Activated CD8-positive, alpha-beta T cell treated with anti-CD3 and anti-CD28 coated beads for 36 hours (primary cell): ENCODE results near the gene SUSD6. TPM values are rescaled to one million over a fixed set of nuclear protein-coding genes. Genes with fewer than 3 reads are reported as not detected.

Experiments
- ATAC-seq: fragments of 200-7000 bp; cut with Tn5 transposase; one replicate; pipeline ENCODE4 v1.10.0; 2021; ENCODE audit warnings: mild to moderate bottlenecking, moderate library complexity
- CTCF ChIA-PET: fragments of 350-600 bp; sonication (Branson Sonifier 250); formaldehyde crosslinking; loops from one replicate; lab custom pipeline; 2021; ENCODE audit warnings: antibody characterized with exemption; lab: Charles Lee
- POLR2A ChIA-PET: fragments of 350-600 bp; sonication (Branson Sonifier 250); formaldehyde crosslinking; loops from one replicate; lab custom pipeline; 2021; ENCODE audit warnings: antibody characterized with exemption; lab: Charles Lee
- DNase-seq: peaks from one replicate; pipeline ENCODE4 v3.0.0-alpha.2; 2020
- H3K27ac Mint-ChIP-seq: one replicate; pipeline ENCODE4 v1.8.0; 2021; ENCODE audit warnings: mild to moderate bottlenecking, mixed read lengths
- H3K27me3 Mint-ChIP-seq: one replicate; pipeline ENCODE4 v1.8.0; 2021; ENCODE audit warnings: mixed read lengths
- H3K36me3 Mint-ChIP-seq: one replicate; pipeline ENCODE4 v1.8.0; 2021; ENCODE audit warnings: low read depth, mixed read lengths
- H3K4me1 Mint-ChIP-seq: one replicate; pipeline ENCODE4 v1.8.0; 2021; ENCODE audit warnings: low read depth, mixed read lengths
- H3K4me3 Mint-ChIP-seq: one replicate; pipeline ENCODE4 v1.8.0; 2021; ENCODE audit warnings: mild to moderate bottlenecking, moderate library complexity, mixed read lengths
- H3K9me3 Mint-ChIP-seq: one replicate; pipeline ENCODE4 v1.8.0; 2021; ENCODE audit warnings: mixed read lengths
- CTCF ChIP-seq: fragments of 200-600 bp; IDR thresholded peaks from one replicate; pipeline ENCODE4 v1.8.0; 2022; ENCODE audit warnings: antibody characterized with exemption, mild to moderate bottlenecking
- intact Hi-C: fragments of 100-400 bp; cut with micrococcal nuclease; formaldehyde crosslinking; loops from one replicate; pipeline ENCODE4 v1.10.0; 2022
- total RNA-seq, 2 experiments: library from RNA; stranded (reverse); gene quantifications; one replicate each; pipeline ENCODE4 v1.2.3, GENCODE V29; 2021

Gene SUSD6
- total RNA-seq, 2 experiments from 2014 or later = 35.7 to 36.2 TPM

- no peak overlapping the region for H3K27ac Mint-ChIP-seq
- ChIA-PET POLR2A (interaction anchor here (1.2 kb wide), 1 partner anchor 82 kb away, joined by 5 read pairs; the partner anchor contains the start of gene SUSD6), CTCF (interaction anchor here (1.3 kb wide), 1 partner anchor 34 kb away, joined by 3 read pairs; no protein-coding TSS in a partner anchor)
- no peak for DNase-seq
- H3K9me3 Mint-ChIP-seq = no peaks in the 10 kb centered on the region
- H3K4me3 Mint-ChIP-seq = no peak overlapping the region
- peaks cover 64% of the 10 kb centered on the region for H3K4me1 Mint-ChIP-seq
- H3K36me3 Mint-ChIP-seq = peaks cover 20% of the 10 kb centered on the region
- no peaks in the 10 kb centered on the region for H3K27me3 Mint-ChIP-seq
- no peak for ATAC-seq
- intact Hi-C loops = no loop called here
- no peak for TF ChIP-seq CTCF
Observed at GRCh38 chr14:69693145-69693544, 81.7 kb downstream of the SUSD6 start.

GRCh38 chr14:69693801-69694729 is 82.7 kb downstream of the SUSD6 start:
- no peak for ATAC-seq
- H3K4me3 Mint-ChIP-seq = no peak overlapping the region
- POLR2A ChIA-PET = no interaction called here
- H3K4me1 Mint-ChIP-seq = peaks cover 66% of the 10 kb centered on the region
- intact Hi-C loops = no loop called here
- no peak for DNase-seq
- H3K9me3 Mint-ChIP-seq = no peaks in the 10 kb centered on the region
- peak overlapping the region; percentile 15 for H3K27ac Mint-ChIP-seq
- peaks cover 16% of the 10 kb centered on the region for H3K36me3 Mint-ChIP-seq
- no peaks in the 10 kb centered on the region for H3K27me3 Mint-ChIP-seq
- CTCF ChIA-PET = interaction anchor here (0.7 to 1.3 kb wide), 2 partner anchors 33 to 95 kb away, joined by 3 read pairs; no protein-coding TSS in a partner anchor
- TF ChIP-seq CTCF = no peak

DNA sequence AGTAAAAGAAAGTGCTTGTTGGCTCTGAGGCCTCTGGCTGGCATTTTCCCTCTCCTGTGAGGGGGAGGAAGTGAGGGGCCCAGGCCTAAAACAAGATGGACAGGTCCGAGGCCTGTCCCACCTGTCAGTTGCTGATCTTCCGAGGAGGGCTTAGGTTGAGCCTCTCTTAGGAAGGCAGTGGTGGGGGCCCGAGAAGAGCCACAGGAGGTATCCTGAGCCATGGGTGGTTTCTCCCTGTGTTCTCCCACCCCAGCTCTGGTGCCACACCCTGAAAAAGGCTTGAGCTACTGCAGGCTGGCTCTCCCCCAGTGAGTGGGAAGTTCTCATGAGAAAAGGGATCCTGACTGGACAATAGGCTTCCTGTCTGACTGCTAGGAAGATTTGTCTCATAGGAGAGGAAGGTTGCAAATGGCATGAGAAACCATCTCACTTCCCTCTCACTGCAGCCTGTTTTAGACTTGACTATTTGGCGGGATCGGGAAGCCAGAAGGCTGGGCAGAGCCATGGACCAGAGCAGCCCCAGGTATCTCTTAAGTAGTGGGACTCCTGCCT is 83.4 kb downstream of the SUSD6 start:
- Mint-ChIP-seq H3K27ac (no peak overlapping the region), H3K36me3 (peaks cover 20% of the 10 kb centered on the region), H3K27me3 (no peaks in the 10 kb centered on the region), H3K4me1 (peaks cover 72% of the 10 kb centered on the region), H3K9me3 (no peaks in the 10 kb centered on the region), H3K4me3 (no peak overlapping the region)
- ChIA-PET POLR2A (no interaction called here), CTCF (interaction anchor here (0.7 kb wide), 1 partner anchor 95 kb away, joined by 3 read pairs; no protein-coding TSS in a partner anchor)
- ATAC-seq (no peak), DNase-seq (no peak)
- no peak for TF ChIP-seq CTCF
- intact Hi-C loops = no loop called here

DNA sequence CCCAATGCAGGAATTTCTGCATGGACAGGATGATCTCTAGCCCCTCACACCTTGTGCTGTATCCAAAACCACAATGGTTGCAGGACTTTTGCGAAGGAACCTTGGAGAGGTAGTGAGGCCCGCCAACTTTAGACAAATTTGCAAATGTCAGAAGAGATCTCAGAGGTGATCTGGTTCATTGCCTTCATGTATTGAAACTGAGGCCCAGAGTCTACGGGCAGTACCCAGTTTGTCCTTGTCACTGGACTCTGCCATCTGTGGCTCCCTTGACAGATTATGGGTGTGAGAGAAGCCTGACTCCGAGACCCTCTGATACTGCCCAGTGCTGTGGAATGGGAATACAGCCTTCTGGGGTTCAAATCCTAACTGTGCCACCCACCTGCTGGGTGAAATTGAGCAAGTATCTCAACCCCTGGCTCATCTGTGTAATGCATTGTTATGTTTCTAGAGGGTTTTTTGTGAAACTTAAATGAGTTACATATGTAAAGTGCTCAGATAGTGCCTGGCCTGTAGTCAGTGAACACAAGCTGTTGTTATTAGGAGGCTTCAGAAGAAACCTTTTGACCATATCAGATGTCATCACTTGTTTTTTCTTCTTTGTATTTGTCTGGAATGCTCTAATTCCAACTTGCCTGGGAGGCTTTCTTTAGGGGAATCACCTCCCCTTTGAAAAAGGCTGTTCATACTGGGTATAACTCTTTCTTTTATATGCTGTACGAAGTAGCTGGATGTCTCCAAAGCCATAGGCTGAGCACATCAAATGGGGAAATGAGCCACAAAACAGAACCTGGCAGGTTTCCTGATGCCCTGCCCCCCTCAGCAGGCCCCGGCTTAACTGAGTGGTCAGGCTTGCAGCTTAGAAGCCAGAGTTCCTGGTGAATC is 84.2 kb downstream of the SUSD6 start:
- Mint-ChIP-seq H3K4me3 (no peak overlapping the region), H3K9me3 (no peaks in the 10 kb centered on the region), H3K4me1 (peaks cover 75% of the 10 kb centered on the region), H3K36me3 (peaks cover 15% of the 10 kb centered on the region), H3K27ac (peak overlapping the region; percentile 31), H3K27me3 (no peaks in the 10 kb centered on the region)
- no peak for TF ChIP-seq CTCF
- intact Hi-C loops = no loop called here
- ChIA-PET POLR2A (interaction anchor here (0.6 kb wide), 1 partner anchor 20 kb away, joined by 3 read pairs; no protein-coding TSS in a partner anchor), CTCF (interaction anchor here (1.0 kb wide), 1 partner anchor 32 kb away, joined by 3 read pairs; no protein-coding TSS in a partner anchor)
- ATAC-seq (no peak), DNase-seq (no peak)
